Lower lobe of right lung (tissue), 2 donors: ENCODE results near the gene NT5C1B. TPM values are rescaled to one million over a fixed set of nuclear protein-coding genes. Genes with fewer than 3 reads are reported as not detected.

Source experiments
- ATAC-seq, 2 donors: fragments of 200-7000 bp; cut with Tn5 transposase; one replicate each; pipeline ENCODE4 v1.9.1; 2020 to 2022; ENCODE audit warnings: mild to moderate bottlenecking in 2 of 2, moderate library complexity in 2 of 2
- DNase-seq: peaks from one replicate; pipeline ENCODE4 v3.0.0-alpha.2; 2020
- H3K27ac ChIP-seq: fragments of 200-600 bp; one replicate; pipeline ENCODE4 v1.8.0; 2022
- H3K27me3 ChIP-seq: fragments of 200-600 bp; one replicate; pipeline ENCODE4 v1.8.0; 2022; ENCODE audit warnings: low read depth
- H3K36me3 ChIP-seq: fragments of 200-600 bp; one replicate; pipeline ENCODE4 v1.8.0; 2022; ENCODE audit warnings: mild to moderate bottlenecking
- H3K4me1 ChIP-seq: fragments of 200-600 bp; one replicate; pipeline ENCODE4 v1.8.0; 2022
- H3K4me3 ChIP-seq: fragments of 200-600 bp; one replicate; pipeline ENCODE4 v1.8.0; 2022; ENCODE audit warnings: mild to moderate bottlenecking
- H3K9me3 ChIP-seq: fragments of 200-600 bp; one replicate; pipeline ENCODE4 v1.8.0; 2022
- intact Hi-C: fragments of 100-400 bp; cut with DNase I; formaldehyde crosslinking; loops from one replicate; pipeline ENCODE4 v1.11.0; 2022
- total RNA-seq: library from RNA; stranded (reverse); fragmentation: NEBNext Ultra II Directional; extraction: Animal tissue kit (Norgen Biotek cat#: 25700); gene quantifications from one replicate; pipeline ENCODE4 v1.2.1, GENCODE V29; 2021
- TF ChIP-seq, protein P1 (sequence below): fragments of 200-600 bp; IDR thresholded peaks from one replicate; pipeline ENCODE4 v1.8.0; 2022; ENCODE audit warnings: antibody characterized with exemption, mild to moderate bottlenecking
- donor health status: DM: no; HTN: yes; CAD: no; lungs with severe emphysema.

The NT5C1B gene
- total RNA-seq, 1 donor from 2014 or later: not detected

DNA sequence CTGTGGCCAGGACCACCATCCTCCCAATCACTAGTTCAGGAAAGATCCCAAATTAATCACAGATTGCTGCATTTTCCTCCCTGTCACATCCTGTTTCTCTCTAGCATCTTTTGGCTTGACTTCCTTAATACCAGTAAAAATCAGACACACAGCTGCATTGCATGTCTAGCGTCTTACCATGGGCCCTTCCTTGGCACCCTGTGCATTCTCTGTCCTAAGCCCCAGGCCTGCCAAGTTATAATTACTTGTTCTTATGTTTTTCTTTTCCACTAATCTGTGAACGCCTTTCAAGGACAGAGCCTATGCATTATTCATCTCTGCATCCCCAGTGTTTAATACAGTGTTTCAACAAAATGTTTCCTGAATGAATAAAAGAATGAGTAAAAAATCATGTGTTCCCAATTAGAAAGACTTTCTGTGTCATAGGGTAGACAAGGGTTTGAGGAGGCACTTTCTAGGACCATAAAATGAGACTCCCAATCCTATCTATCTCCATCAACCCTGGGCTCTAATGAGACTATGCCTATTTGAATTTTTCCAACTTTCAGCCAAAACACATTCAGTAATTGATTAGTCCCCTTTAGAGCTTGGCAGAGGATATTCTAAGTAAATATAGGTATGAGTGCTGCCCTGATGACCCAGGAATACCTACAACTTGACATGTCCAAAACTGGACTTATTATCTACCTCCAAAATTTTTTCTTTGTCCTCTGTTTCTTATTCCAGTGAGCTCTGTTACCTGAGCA is 10.3 kb upstream of the NT5C1B start:
- DNase-seq: no peak
- H3K27me3 ChIP-seq: no peaks in the 10 kb centered on the region
- H3K36me3 ChIP-seq: no peaks in the 10 kb centered on the region
- no peak overlapping the region for H3K27ac ChIP-seq
- intact Hi-C loops: no loop called here
- ATAC-seq: no peak
- TF ChIP-seq, protein P1, sequence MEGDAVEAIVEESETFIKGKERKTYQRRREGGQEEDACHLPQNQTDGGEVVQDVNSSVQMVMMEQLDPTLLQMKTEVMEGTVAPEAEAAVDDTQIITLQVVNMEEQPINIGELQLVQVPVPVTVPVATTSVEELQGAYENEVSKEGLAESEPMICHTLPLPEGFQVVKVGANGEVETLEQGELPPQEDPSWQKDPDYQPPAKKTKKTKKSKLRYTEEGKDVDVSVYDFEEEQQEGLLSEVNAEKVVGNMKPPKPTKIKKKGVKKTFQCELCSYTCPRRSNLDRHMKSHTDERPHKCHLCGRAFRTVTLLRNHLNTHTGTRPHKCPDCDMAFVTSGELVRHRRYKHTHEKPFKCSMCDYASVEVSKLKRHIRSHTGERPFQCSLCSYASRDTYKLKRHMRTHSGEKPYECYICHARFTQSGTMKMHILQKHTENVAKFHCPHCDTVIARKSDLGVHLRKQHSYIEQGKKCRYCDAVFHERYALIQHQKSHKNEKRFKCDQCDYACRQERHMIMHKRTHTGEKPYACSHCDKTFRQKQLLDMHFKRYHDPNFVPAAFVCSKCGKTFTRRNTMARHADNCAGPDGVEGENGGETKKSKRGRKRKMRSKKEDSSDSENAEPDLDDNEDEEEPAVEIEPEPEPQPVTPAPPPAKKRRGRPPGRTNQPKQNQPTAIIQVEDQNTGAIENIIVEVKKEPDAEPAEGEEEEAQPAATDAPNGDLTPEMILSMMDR: no peak
- H3K4me1 ChIP-seq: no peaks in the 10 kb centered on the region
- H3K4me3 ChIP-seq: no peak overlapping the region
- H3K9me3 ChIP-seq: no peaks in the 10 kb centered on the region

DNA sequence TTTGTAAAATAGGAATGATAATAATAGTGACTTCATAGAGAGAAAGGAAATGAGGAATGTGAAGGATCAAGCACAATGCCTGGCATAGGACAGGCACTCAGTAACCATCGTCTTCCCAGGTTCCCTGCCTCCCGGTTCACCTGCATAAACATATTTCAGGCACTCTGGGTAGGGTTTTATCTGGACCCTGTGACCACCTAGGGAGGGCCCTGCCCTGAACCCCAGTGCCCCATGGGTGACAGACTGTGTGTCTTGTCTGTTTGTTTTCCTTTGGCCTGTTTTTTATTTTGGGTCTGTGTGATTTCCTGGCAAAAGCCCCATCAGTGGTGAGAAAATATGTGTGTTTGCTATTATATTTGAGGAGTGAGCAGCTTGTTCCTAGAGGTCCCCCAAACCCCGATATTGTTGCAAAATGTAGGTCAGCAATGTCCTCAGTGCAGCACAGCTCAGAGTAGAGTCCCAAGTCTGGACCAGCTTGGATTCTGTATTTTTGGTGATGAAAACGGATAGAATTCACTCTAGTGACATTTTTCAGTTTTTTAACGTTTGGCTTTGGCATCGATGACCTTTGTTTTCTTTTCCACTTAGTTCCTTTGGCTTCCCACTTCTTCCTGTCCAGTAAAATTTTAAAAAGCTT is 9.6 kb upstream of the NT5C1B start:
- intact Hi-C loops: no loop called here
- Histone ChIP-seq H3K4me1 (no peaks in the 10 kb centered on the region), H3K36me3 (no peaks in the 10 kb centered on the region), H3K27ac (no peak overlapping the region), H3K4me3 (no peak overlapping the region), H3K9me3 (no peaks in the 10 kb centered on the region), H3K27me3 (no peaks in the 10 kb centered on the region)
- DNase-seq (peak; percentile 29), ATAC-seq (peak in 1 of 2 donors; percentile 21)
- TF ChIP-seq, protein P1: no peak

DNA sequence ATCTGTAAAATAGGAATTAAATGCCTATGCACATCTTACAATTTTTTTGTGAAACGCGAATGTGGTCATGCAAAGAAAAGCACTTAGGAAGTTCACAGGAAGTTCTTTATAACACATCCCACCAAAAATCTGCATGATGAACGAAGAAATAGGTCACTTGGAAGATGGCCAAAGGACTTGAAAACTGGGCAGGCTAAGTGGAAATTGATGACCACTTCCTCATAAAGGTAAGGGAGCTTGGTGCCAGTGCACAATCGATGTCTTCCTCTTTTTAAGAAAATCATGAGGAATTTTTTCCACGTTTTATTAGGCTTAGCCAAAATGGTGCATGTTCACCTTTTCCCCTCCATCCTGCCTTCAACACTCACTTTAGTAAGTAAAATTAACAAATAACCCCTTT is 8.2 kb upstream of the NT5C1B start:
- H3K27me3 ChIP-seq: no peaks in the 10 kb centered on the region
- DNase-seq (no peak), ATAC-seq (no peak)

DNA sequence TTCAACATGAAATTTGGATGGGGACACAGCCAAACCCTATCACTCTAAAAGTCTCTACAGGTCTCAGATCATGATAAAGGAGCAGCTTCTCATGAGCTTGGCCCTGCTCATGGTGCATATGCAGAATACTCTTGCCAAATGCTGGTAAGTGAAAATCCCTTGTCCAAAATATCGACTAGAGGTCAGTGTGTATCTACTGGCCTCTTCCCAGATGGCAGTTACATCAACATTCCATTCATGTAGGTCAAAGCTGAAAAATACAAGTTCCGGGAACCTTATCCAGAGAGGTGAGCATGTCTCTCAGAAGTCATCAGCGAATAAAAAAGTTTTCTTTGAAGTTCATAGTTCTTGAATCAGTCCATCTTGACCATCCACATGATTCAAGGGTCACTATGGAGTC is 7.6 kb upstream of the NT5C1B start:
- ATAC-seq: no peak
- intact Hi-C loops: no loop called here
- H3K9me3 ChIP-seq: no peaks in the 10 kb centered on the region
- H3K4me1 ChIP-seq: no peaks in the 10 kb centered on the region
- TF ChIP-seq, protein P1: no peak
- no peak overlapping the region for H3K27ac ChIP-seq
- H3K27me3 ChIP-seq: no peaks in the 10 kb centered on the region
- DNase-seq: no peak
- H3K36me3 ChIP-seq: no peaks in the 10 kb centered on the region
- H3K4me3 ChIP-seq: no peak overlapping the region

More for the DNA sequence above, 8.2 kb upstream of the NT5C1B start:
- Histone ChIP-seq H3K9me3 (no peaks in the 10 kb centered on the region), H3K4me3 (no peak overlapping the region), H3K36me3 (no peaks in the 10 kb centered on the region), H3K27ac (no peak overlapping the region), H3K4me1 (no peaks in the 10 kb centered on the region)
- intact Hi-C loops: no loop called here
- TF ChIP-seq, protein P1: no peak

DNA sequence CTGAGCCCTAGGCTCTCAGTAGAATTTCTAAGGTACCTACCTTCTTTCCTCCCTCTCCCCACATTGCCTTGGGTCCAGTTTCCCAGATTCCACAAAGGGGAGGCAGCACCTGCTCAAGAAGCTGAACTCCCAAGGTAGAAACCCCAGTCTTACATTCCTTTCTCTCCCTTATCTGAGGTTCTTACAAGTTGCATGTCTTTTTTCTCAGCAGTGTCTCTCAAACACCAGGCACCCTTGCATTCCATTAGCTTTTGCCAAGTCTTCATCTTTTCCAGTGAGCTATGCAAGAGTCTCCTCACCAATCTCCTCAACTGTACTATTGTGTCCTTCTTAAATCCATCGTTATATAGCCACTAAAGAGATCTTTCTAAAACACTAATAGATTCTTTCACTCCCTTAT is 4.1 kb upstream of the NT5C1B start:
- H3K27me3 ChIP-seq: no peaks in the 10 kb centered on the region
- intact Hi-C loops: no loop called here
- no peak overlapping the region for H3K27ac ChIP-seq
- ATAC-seq (no peak), DNase-seq (no peak)
- H3K4me3 ChIP-seq: no peak overlapping the region
- TF ChIP-seq, protein P1: no peak
- no peaks in the 10 kb centered on the region for H3K4me1 ChIP-seq
- no peaks in the 10 kb centered on the region for H3K9me3 ChIP-seq
- H3K36me3 ChIP-seq: no peaks in the 10 kb centered on the region
